Anterior cingulate cortex (tissue), 58 donors: Measurements from ENCODE around the gene BAIAP2.

Experiments used
- DNase-seq, 58 donors: peaks; one replicate each; lab custom pipeline; 2025; lab: John Stamatoyannopoulos, UW

The BAIAP2 gene

DNA sequence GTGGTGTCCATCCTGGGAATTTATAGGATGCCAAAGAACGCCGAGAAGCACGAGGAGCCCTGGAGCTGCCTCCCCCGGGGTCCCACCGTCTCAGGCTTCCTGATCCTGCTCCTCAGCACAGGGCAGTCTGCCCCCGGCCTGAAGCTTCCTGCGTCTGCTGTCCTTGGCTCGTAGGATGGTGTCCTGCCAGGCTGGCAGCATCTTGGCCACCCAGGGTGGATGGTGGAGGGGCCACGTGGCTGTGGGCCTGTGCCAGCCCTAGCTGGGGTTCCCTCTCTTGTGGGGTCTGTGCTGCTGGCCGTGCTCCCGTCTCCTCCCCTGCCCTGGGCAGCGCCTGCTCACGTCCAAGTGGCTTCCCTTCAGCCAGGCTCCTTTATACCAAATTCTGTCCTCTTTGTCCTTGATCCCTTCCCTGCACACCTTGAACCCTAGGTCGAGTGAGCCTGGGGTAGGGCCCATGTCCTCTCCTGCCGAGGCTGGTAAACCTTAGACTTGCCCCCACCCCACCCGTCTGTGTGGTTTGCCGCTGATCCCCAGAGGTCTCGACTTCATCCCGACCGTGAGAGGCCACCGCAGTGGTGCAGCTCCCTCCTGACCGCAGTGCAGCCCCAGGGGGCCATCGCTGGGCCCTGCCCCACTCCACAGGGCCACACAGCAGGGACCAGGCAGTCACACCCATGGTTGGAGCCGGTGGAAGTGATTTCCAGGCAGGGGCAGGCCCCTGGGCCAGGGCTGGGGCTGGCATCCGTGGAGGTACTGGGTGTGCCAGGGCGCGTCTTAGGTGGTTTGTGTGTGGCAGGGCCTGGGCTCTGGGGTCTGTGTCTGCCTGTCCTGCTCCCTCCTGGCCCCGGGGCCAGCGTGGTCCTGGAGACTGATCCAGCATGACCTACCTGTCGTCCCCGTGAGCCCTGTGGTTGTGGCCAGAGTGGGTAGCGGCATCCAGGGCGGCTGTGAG, 46.5 kb downstream of the BAIAP2 start:
- DNase-seq = peak in 2 of 58 donors; percentile 12 to 15

DNA sequence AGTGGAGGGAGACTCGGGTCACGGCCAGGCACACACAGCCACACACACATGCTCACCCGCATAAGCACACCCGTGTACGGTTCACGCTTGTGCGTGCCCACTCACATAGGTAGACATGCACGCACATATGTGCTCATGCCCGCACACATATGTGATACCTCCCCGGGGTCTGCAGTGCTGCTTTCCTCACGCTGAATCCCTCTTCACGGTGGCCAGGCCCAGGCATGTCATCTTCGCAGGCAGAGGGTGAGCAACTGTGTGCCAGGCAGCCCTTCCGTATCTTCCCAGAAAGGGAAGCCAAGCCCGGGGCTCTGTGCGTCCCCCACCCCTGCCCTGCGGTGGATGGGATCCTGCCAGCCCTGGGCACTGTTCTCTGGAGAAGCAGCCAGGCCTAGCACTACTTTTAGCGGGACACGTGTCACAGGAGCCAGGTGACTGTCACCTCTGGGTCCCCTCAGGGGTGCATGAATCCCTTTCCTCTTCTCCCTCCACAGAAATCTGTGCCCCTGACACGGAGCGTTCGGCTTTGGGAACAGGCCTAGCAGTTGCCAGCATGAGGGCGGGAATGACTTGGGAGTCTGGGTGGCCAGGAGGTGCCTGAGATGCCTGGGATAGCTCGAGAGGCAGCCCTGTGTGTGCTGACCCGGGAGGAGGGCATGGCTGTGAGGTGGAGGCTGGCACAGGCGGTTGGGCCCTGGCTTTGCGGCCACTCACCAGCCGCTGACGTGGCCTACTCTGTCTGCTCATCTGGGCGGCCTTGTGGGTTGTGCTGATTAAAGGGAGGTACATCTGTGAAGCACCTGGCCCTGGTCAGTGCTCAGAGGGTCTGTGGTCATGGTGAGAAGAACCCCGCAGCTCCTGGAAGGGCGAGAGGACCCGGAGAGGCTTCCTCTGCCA, 47.5 kb downstream of the BAIAP2 start:
- no peak for DNase-seq

DNA sequence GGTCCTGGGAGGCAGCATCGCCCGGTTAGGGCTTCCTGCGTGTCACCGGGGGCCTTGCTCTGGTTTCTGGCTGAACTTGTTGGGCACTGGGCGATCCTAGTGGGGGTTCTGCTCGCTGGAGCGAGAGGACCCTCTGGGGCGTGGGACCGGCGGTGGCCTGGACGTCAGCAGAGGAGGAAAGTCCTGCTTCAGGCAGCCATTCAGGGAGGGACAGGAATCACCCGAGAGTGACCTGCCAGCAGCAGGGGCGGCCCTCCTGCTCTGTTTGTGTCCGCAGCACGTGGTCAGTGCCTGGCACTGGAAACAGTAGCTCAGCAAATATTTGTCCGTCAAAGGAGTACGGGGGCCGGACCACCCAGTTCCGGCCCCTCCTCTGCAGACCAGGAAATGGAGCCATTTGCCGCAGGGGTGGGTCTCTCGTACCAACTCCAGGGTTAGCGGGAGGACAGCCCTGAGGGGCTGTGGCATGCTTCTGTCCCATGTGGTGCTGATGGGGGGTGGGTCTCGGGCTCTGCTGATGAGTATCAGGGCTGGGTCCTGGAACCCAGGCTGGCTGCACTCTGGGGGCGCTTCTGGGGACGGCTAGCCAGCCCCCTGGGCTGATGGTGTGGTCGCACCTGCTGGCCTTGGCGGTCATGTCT, 48.3 kb downstream of the BAIAP2 start:
- DNase-seq = peak in 2 of 58 donors; percentile 12

DNA sequence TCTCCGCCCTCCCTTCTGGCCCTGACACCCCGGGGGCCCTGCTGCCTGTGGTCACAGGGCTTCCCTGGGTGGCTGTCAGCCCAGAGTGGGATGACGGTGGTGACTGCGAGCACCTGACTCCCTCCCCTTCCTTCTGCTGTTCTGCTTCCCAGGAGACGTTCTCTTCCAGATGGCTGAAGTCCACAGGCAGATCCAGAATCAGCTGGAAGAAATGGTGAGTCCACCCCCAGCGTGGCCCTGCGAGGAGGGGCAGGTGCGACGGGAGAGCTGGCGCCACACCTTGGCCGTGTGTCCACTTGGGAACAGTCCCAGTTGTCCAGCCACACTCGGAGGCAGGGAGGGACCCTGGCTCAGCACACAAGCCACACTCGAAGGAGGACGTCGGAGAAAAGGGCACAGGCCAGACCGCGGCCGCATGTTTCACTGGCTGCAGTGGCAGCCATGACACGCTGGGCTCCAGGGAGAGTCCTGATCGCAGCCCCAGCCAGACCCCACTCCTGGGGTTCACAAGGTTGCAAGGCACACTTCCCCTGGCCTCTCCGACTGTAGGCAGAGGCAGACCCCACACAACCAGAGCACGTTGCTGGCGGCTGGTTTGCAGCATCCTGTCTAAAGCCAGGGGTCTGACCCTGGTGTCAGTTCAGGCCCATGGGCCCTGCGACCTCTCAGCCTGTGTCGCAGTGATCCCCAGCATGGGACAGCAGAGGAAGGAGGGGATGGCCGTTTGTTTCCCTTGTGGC, 49.9 kb downstream of the BAIAP2 start:
- peak in 45 of 58 donors; percentile 13 to 81 (median 50) for DNase-seq

DNA sequence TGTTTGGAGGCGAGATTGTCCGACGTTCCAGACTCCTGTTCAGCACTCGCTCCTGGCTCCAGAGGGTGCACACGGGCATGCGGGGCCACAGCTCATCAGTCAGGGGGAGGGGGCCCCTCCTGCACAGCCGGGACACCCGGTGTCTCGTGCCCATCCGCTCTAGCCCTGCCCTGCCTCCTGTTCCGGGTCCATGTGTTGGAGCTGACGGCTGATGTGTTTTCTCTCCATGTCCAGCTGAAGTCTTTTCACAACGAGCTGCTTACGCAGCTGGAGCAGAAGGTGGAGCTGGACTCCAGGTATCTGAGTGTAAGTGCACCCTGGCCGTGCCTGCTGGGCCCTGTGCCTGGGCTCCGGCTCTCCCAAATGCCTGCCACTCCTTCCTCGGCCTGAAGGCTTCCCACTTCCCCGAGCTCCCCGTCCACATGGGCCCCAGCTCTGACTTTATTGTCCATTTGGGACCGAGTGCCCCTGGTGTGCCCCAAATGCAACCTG, 50.5 kb downstream of the BAIAP2 start:
- DNase-seq = no peak

DNA sequence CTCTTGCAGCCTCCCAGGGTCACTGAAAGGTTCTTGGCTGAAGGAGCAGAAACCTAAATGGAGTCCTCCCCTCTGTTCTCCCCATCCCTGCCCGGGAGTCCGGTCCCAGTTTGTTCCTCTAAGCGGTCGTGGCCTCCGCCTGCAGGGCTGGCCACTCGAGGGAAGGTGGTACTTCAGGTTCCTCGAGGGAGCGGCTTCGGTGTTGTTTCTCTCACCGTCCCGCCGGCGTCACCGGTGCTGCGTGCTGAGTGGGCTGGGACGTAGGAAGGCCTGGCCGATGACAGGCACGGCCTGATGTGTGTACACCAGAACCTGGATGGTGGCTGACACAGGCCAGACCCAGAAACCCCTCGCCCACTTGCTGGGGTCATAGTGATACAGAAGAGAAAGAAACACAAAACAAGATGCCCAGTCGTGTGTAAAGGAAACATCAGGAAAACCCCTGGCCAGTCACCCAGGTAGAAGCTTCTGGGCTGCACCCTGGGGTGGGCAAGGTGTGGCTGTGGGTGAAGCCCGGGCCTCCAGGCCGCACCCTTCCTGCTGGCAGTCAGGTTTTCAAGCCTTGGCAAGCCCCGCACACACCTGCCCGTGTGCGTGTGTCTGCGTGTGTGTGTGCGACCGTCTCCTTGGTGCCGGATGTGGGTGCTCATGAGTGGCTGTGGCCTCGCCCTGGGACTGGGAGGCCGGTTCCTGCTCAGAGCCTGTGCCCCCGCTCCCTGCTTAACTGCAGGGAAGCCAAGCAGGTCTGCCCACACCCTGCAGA, 52.0 kb downstream of the BAIAP2 start:
- DNase-seq = no peak

DNA sequence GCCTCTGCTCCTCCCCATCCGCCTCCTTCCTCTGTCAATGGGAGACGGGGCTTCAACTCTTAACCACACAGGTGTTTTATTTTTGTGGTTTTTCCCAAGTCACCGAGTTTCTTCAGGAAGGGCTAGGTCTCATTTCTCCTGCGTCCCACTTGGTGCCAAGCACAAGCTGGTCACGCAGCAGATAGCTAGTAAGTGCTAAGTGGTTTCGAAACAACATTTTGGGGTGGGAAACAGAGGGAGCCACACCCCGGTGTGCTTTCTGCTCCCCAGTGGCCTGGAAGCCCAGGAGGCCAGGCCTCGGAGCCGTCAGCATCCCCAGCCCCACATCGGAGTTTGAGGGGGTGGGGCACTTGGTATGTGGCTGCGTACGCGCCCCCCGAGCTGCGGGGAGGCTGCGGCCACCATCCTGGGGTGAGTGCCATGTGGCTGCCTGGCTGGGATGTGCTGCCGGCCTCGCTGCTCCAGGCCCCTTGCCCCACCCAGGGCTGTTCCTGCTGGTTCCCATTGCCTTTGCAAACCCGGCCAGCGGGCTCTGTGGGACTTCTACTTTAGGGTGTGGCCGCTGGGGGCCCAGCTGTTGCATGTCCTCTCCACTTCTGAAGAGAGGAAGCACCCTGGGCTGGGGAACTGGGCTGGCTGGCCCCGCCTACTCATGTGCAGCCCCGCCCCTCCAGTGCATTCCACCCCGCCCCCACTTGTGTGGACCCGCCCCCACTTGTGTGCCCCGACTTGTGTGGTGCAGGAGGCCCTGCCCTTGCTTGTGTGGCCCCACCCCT, 55.6 kb downstream of the BAIAP2 start:
- DNase-seq = no peak

DNA sequence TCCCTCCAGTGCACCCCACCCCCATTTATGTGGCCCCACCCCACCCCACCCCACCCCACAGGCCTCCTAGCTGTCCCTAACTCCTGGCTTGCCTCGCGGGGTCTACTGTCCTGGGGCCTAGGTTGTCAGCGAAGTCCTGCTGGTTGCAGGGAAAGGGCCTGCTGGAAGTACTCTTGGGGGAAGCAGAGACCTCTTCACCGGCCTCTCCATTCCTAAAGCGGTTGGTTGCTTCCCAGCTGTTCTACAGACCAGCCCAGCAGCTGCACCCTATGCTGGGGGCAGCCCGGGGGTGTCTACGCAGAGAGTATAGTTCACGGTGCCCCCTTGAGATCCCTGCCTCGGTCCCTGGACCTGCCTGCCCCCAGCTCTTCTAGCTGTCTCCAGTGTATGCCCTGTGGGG, 56.2 kb downstream of the BAIAP2 start:
- DNase-seq = no peak

DNA sequence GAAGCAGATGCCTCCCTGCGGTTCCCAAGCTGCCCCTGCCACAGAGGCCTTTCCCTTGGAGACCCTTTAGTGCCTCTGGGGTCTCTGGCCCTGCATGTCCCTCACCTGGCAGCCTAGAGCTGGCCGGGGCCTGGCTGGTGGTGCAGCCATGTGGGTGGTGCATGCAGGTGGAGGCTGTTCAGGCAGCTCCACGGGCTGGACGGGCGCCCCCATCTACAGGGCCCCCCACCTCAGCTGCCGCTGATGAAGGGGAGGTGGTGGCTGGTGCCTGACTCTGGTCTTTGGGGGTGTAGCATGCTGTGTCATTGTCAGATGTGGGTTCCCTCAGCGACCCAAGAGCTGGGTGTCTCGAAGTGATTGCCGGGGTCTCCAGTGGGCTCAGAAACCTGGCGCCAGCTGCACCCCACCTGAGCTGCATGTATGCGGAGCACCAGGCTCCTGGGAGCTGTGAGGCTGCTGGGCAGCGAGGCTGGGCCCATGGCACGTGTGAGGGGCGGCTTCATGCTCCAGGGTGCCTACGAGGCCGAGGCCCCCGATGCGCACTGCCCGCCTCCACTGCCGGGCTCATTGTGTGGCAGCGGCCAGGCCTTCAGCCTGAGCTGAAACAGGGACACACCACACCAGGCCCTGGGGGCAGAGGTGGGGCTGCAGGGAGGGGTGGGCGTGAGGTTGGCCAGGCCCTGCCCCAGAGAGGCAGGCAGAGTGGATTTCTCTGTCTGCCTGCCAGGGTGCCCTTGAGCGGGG, 57.0 kb downstream of the BAIAP2 start:
- DNase-seq = no peak

DNA sequence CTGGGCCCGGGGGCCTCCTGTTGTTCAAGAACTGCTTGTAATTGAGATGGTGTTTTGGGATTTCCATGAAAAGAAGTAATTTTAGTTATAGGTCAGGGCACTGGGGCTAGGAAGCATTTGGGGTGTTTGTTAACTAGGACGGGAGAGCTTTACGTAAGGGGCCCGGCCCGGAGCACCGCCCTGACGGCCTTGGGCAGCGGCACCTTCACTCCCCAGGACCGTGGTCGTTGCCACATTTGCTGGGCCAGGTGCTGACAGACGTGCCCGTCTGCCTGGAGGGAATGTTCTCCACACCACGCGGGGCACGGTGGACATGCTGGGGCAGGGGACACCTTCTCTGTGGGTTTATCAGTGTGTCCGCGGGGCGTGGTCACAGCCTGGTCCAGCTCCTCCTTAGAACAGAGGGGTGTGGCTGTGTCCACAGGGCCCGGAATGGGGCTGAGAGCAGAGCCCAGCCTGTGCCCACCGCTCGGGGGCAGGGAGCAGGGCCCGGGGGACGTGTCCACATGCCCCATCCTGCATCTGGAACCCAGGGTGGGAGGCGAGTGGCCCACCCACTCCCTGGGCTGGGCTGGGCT, 57.7 kb downstream of the BAIAP2 start:
- no peak for DNase-seq

DNA sequence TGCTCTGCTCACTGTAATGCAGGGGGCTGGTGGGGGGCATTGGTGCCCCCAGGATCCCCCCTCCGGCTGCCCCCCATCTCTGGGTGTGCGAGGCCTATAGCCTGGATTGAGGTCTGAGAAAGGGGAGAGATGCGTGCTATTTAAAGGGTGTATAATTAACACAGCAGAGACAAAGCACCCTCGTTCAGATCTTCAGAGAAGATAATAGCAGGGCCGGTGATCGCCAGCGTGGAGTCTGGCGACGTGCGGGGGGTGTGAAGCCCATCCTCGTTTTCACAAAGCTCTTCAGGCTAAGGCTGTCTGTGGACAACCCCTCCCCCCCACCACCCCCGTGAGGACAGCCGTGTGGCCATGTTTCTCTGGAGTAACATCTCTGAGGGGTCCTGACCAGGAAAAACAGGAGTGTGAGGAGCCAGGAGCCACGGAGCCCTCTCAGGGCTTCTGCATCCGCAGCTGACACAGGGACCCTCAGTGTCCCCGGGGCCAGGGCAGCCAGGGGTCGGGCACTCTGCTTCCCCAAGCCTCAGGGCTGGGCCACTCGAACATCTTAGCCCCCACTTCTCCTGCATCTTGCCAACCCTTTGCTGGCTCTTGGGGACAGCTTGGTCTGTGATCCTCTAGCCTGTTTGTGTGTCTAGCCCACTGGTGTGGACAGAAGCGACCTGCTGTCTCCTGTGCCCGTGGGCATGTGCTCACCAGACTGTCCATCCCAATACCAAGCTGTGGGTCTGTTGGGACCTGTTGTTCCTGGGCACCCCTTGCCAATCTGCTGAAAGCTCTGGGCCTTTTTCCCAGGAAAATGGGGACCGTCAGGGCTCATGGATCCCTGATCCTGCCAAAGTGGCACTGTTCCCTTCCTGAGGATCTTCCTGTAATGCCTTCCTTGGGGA, 58.9 kb downstream of the BAIAP2 start:
- peak in 10 of 58 donors; percentile 26 to 67 (median 49) for DNase-seq

DNA sequence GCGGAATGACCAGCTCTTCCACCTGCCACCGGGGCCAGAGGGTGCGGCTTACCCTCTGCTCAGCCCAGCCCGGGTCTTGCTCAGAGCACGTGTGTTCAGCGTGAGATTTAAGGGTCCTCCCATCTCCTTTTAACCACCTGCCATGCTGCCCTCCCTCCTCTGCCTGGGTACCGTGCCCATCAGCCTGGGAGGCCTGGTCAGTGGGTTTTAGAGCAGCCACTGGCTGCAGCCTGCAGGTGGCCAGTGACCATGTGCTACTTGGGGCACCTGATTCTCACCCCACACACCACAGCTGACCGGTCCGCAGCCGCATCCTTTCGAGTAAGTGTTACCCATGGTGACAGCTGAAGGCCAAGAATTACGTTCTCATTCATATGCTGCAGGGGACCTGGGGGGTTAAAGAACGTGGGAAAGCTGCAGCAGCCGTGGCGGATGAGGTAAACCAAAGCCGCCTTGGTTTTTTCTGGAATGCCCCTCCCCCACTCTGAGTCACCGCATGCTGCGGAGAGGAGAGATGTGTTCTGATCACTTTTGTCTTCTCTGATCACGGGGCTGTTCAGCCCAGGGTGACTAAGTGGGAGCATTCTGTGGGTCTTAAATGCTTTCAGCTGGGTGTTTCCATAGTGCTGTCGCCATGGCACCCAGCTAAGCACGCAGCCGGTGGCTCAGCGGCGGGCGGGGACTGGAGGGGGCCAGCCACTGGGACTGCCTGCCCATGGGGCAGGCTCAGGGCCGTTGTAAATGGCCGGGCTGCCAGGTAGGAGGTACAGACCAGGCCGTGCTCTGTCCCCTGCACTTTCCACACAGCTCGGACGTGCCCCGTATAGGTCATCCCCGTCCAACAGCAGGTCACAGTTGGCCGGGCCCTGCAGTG, 59.8 kb downstream of the BAIAP2 start:
- peak in 57 of 58 donors; percentile 38 to 96 (median 81) for DNase-seq

DNA sequence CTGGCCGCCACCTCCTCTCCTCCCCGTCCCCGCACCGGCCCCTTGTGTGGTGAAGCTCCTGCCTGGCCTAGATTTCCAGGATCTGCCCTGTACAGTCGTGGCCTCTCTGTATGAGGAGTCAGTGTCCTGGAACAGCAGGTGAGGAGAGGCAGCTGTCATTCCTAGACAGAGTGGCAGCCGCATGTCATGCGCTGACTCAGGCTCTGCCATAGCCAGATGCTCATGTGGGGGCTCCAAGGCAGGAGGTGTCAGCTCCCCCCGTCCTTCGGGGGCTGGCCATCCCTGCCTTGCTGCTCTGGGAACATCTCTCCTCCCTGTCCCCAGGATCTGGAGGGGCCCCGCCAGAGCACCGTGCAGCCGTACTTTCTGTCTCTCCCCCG, 60.4 kb downstream of the BAIAP2 start:
- DNase-seq = peak in 2 of 58 donors; percentile 45 to 48

DNA sequence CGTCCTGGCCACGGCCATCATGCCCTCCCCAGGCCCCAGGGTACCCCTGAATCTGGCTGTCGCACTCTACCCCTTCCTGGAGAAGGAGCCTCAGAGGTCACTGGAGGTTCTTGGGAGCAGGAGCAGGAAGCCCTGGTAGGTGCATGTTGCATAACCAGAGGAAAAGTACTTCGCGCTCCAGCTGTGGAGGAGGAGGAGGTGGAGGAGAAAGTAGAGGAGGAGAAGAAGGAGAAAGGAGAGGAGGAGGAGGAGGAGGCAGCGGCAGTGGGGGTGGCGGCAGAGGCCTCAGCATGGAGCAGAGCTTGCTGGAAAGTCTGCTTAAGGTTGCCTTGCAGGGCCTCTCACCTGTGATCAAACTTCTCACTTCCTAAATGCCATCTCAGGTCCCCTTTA, 61.8 kb downstream of the BAIAP2 start:
- DNase-seq = peak in 3 of 58 donors; percentile 23 to 27 (median 24)
